Lung (tissue), 12 donors: ENCODE results near the gene MS4A15. TPM values are rescaled to one million over a fixed set of nuclear protein-coding genes. Genes with fewer than 3 reads are reported as not detected.

Experiments used
- ATAC-seq: fragments of 200-7000 bp; cut with Tn5 transposase; one replicate; pipeline ENCODE4 v1.9.1; 2020; ENCODE audit warnings: moderate number of reproducible peaks; ENCODE audit not compliant: insufficient read depth, low FRiP score
- DNase-seq, 3 donors: peaks; one replicate each; pipeline ENCODE4 v3.0.0-alpha.2; 2013 to 2017
- H3K27ac ChIP-seq, 2 donors: one replicate each; pipeline ENCODE4 v1.5.1; 2013; ENCODE audit warnings: mild to moderate bottlenecking in 2 of 2, moderate library complexity in 2 of 2, control low read depth in 1 of 2, inconsistent platforms in 1 of 2, low read depth in 1 of 2, low read length in 1 of 2
- H3K27me3 ChIP-seq, 3 donors: one replicate each; pipeline ENCODE4 v1.5.1; 2013; ENCODE audit warnings: low read length in 2 of 3; ENCODE audit not compliant: control insufficient read depth in 3 of 3, insufficient read depth in 3 of 3
- H3K36me3 ChIP-seq, 4 donors: one replicate each; pipeline ENCODE4 v1.5.1; 2013; ENCODE audit warnings: low read length in 4 of 4, mild to moderate bottlenecking in 1 of 4, moderate library complexity in 1 of 4; ENCODE audit not compliant: control insufficient read depth in 4 of 4, insufficient read depth in 4 of 4
- H3K4me1 ChIP-seq, 5 donors: one replicate each; pipeline ENCODE4 v1.5.1; 2013; ENCODE audit warnings: low read length in 5 of 5, mild to moderate bottlenecking in 2 of 5, moderate library complexity in 1 of 5; ENCODE audit not compliant: control insufficient read depth in 5 of 5, insufficient read depth in 5 of 5
- H3K4me3 ChIP-seq: one replicate; pipeline ENCODE4 v1.5.1; 2013; ENCODE audit warnings: mild to moderate bottlenecking, control low read depth, moderate library complexity
- H3K9ac ChIP-seq, 2 donors: one replicate each; pipeline ENCODE4 v1.5.1; 2013; ENCODE audit warnings: low read length in 2 of 2, control low read depth in 1 of 2; ENCODE audit not compliant: insufficient read depth in 1 of 2
- H3K9me3 ChIP-seq, 4 donors: one replicate each; pipeline ENCODE4 v1.5.1; 2013; ENCODE audit warnings: low read length in 3 of 4, mild to moderate bottlenecking in 1 of 4, moderate library complexity in 1 of 4; ENCODE audit not compliant: control insufficient read depth in 4 of 4, insufficient read depth in 3 of 4
- WGBS, 2 donors: extraction: QIAGEN DNeasy Blood & Tissue Kit; methylation state at CpG; one replicate each; pipeline ENCODE4 v1.1.7; 2013; 5-methylcytosine and 5-hydroxymethylcytosine counted together
- polyA plus RNA-seq, 2 donors: library from polyadenylated mRNA; stranded (reverse); fragments of 200-250 nt; gene quantifications; one replicate each; pipeline ENCODE4 v1.2.1, GENCODE V29; 2013
- total RNA-seq, 2 donors: library from RNA; depleted of rRNA in 1 of 2; stranded (reverse); fragments of >200 nt in 1 of 2; gene quantifications; one replicate each; pipeline ENCODE4 v1.2.1, GENCODE V29; 2014 to 2021
- TF ChIP-seq, protein P1 (sequence below): IDR thresholded peaks from 2 replicates; pipeline ENCODE4 v1.5.1; 2012; ENCODE audit warnings: mild to moderate bottlenecking; ENCODE audit errors: control extremely low read depth, extremely low read depth
- donor health status: control.
- donor health status: control.
- donor health status: Bipolar disorder and iron deficiency.
- donor health status: healthy.
- donor health status: DM: yes; HTN: yes; CAD: no.

The MS4A15 gene
- total and polyA plus RNA-seq, 4 donors, result 9.8 to 38.9 (median 26.8) TPM; not detected in 1

DNA sequence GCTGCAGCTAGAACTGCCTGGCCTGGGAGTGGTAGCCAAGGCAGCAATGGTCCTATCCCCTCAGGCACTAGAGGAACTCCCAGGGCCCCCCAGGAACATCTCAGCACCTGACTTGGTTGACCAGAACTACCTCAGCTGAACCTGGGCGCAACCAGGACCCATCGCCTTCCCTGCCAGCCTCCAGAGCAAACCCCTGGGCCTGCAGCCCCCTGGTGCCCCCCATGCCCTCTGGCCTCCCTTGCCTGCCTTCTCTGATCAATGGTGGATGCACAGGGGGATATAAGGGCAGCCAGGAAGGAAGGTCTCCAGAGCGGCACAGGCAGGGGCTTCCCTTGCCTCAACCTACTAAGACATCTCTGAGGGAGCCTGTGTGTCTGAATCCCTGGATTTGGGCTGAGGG, 42.0 kb downstream of the MS4A15 start:
- ATAC-seq (no peak), DNase-seq (no peak)
- no peak overlapping the region for H3K9ac ChIP-seq
- H3K36me3 ChIP-seq, result no peaks in the 10 kb centered on the region
- peaks cover 0 to 13% (median 0%) of the 10 kb centered on the region in 3 donors for H3K27me3 ChIP-seq
- TF ChIP-seq, protein P1, sequence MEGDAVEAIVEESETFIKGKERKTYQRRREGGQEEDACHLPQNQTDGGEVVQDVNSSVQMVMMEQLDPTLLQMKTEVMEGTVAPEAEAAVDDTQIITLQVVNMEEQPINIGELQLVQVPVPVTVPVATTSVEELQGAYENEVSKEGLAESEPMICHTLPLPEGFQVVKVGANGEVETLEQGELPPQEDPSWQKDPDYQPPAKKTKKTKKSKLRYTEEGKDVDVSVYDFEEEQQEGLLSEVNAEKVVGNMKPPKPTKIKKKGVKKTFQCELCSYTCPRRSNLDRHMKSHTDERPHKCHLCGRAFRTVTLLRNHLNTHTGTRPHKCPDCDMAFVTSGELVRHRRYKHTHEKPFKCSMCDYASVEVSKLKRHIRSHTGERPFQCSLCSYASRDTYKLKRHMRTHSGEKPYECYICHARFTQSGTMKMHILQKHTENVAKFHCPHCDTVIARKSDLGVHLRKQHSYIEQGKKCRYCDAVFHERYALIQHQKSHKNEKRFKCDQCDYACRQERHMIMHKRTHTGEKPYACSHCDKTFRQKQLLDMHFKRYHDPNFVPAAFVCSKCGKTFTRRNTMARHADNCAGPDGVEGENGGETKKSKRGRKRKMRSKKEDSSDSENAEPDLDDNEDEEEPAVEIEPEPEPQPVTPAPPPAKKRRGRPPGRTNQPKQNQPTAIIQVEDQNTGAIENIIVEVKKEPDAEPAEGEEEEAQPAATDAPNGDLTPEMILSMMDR, result no peak
- H3K4me3 ChIP-seq, result no peak overlapping the region
- no peaks in the 10 kb centered on the region for H3K4me1 ChIP-seq
- no peak overlapping the region for H3K27ac ChIP-seq
- peaks cover 0 to 3% (median 0%) of the 10 kb centered on the region in 4 donors for H3K9me3 ChIP-seq
- WGBS, 2 donors, result 91 to 92% methylated on average over 3 of the region's 3 CpGs

DNA sequence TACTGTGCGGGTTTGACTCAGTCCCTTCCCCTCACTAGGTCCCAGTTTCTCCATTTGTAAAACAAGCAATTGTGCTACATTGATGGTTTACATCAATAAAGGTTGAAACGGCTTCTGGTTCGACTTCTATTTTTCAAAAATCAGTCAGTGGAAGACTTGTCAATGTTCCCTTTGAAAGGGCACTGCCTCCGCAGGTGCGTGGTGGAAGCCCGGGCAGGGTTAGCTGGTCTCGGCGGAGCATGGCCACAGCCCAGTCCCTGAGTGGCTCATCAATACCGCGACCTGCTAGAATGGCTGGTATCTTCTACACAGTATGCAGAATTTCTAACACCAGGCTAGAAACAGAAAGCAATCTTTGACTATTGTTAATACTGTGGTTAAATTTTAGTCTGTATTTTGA, 44.5 kb downstream of the MS4A15 start:
- Histone ChIP-seq H3K36me3 (no peaks in the 10 kb centered on the region), H3K9ac (no peak overlapping the region), H3K4me1 (no peaks in the 10 kb centered on the region), H3K27ac (no peak overlapping the region), H3K9me3 (peaks cover 0 to 3% (median 0%) of the 10 kb centered on the region in 4 donors), H3K4me3 (no peak overlapping the region), H3K27me3 (peaks cover 0 to 10% (median 0%) of the 10 kb centered on the region in 3 donors)
- TF ChIP-seq, protein P1, result no peak
- 91 to 93% methylated on average over 10 of the region's 10 CpGs for WGBS, 2 donors
- no peak for DNase-seq
- ATAC-seq, result no peak

DNA sequence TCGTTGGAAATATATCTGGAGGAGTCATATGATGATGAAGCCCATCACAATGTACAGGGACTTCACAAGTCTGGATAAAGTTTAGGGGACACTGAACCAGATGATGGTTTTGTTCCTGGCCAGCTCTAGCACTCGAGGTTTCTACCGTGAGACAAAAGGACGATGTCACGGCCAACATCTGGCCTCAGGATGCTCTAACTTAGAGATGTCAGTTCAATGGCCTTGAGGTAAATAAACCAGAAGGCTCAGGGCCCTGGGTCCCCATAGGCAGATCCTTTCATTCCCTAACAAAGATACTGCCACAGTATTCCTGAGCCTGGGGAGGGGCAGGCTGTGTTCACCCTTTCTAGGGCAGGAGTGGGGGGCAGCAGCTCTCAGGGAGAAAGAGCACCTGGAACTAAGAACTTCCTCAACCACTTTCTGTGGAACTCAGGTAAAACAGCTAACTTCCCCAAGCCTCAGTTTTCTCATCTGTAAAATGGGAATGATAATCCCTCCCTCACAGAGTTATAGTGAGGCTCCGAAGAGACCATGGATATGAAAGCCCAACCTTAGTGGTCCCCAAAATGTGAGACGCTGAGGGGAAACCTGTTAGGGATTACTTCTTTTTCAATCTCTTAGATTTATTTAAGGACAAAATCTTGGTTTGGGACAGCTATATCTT, 46.7 kb downstream of the MS4A15 start:
- TF ChIP-seq, protein P1, result no peak
- peaks cover 0 to 10% (median 0%) of the 10 kb centered on the region in 3 donors for H3K27me3 ChIP-seq
- H3K27ac ChIP-seq, result no peak overlapping the region

More for the DNA sequence above, 46.7 kb downstream of the MS4A15 start:
- ATAC-seq (no peak), DNase-seq (no peak)
- no peak overlapping the region for H3K4me3 ChIP-seq
- H3K9me3 ChIP-seq, result no peaks in the 10 kb centered on the region
- no peaks in the 10 kb centered on the region for H3K36me3 ChIP-seq
- 81 to 88% methylated on average over 7 of the region's 7 CpGs for WGBS, 2 donors
- no peaks in the 10 kb centered on the region for H3K4me1 ChIP-seq
- no peak overlapping the region for H3K9ac ChIP-seq
